Epidermal melanocyte (primary cell): ENCODE measurements around the gene COL4A3.
"Not testable (repeated sequence)": the region's sequence is repeated elsewhere in the genome, so short reads cannot be mapped to it uniquely, and the experiment has no call there.

ENCODE experiments used
- DNase-seq: peaks from one replicate; pipeline ENCODE4 v3.0.0; 2011; ENCODE audit warnings: low spot score; ENCODE audit not compliant: insufficient read length

COL4A3 gene

GRCh38 chr2:227154986-227155774, 9.2 kb upstream of the COL4A3 start:
- no peak for DNase-seq

- no peak for DNase-seq
Observed at GRCh38 chr2:227160164-227160563, 4.3 kb upstream of the COL4A3 start.

- DNase-seq: no peak
Observed at GRCh38 chr2:227161947-227162346, 2.5 kb upstream of the COL4A3 start.

- no peak for DNase-seq
Observed at GRCh38 chr2:227163485-227163997, 883 bp upstream of the COL4A3 start.

- DNase-seq: no peak
Observed at GRCh38 chr2:227164763-227165291, 403 bp downstream of the COL4A3 start.

- not testable (repeated sequence) for DNase-seq
Observed at GRCh38 chr2:227171779-227172178, 7.4 kb downstream of the COL4A3 start.

- DNase-seq: no peak
Observed at GRCh38 chr2:227177592-227178336, 13.3 kb downstream of the COL4A3 start.

- DNase-seq: no peak
Observed at GRCh38 chr2:227179988-227180685, 15.7 kb downstream of the COL4A3 start.

GRCh38 chr2:227180770-227181169, 16.3 kb downstream of the COL4A3 start:
- no peak for DNase-seq

GRCh38 chr2:227182765-227183164, 18.3 kb downstream of the COL4A3 start:
- no peak for DNase-seq

- no peak for DNase-seq
Observed at GRCh38 chr2:227183657-227184367, 19.4 kb downstream of the COL4A3 start.

- DNase-seq: no peak
Observed at GRCh38 chr2:227185615-227186232, 21.3 kb downstream of the COL4A3 start.

GRCh38 chr2:227186751-227187150, 22.3 kb downstream of the COL4A3 start:
- no peak for DNase-seq

GRCh38 chr2:227188292-227188691, 23.9 kb downstream of the COL4A3 start:
- no peak for DNase-seq

GRCh38 chr2:227191367-227191766, 26.9 kb downstream of the COL4A3 start:
- no peak for DNase-seq

- DNase-seq: no peak
Observed at GRCh38 chr2:227192491-227192890, 28.1 kb downstream of the COL4A3 start.

GRCh38 chr2:227194219-227194618, 29.8 kb downstream of the COL4A3 start:
- DNase-seq: no peak

- DNase-seq: no peak
Observed at GRCh38 chr2:227198866-227199265, 34.4 kb downstream of the COL4A3 start.

GRCh38 chr2:227201771-227202170, 37.3 kb downstream of the COL4A3 start:
- no peak for DNase-seq

GRCh38 chr2:227204452-227204851, 40.0 kb downstream of the COL4A3 start:
- no peak for DNase-seq

- no peak for DNase-seq
Observed at GRCh38 chr2:227205701-227206100, 41.3 kb downstream of the COL4A3 start.
